ENCODE results near the gene CFAP61. TPM values are rescaled to one million over a fixed set of nuclear protein-coding genes. Genes with fewer than 3 reads are reported as not detected.

Gene CFAP61
- total RNA-seq, 1 experiment from 2014 or later: 0.61 TPM

GRCh38 chr20:20224806-20225205, 172.5 kb downstream of the CFAP61 start:
- Mint-ChIP-seq H3K4me3 (no peak overlapping the region), H3K27ac (no peak overlapping the region), H3K27me3 (ENCODE audit: low read depth) (0 out of 2 replicates have a peak, but pooled peaks cover 3% of the 10 kb centered on the region), H3K4me1 (peaks cover 11% of the 10 kb centered on the region), H3K36me3 (0 out of 2 replicates have a peak, but pooled peaks cover 2% of the 10 kb centered on the region), H3K9me3 (peaks cover 20% of the 10 kb centered on the region)
- CTCF ChIA-PET: interaction anchor here (1.0 to 2.2 kb wide), 2 partner anchors 13 to 145 kb away, joined by 3 to 12 read pairs; no protein-coding TSS in a partner anchor
- no peak for TF ChIP-seq NR1H2 (CRISPR knock-in tag; IDR thresholded peaks at IDR 0.05)
- no peak for TF ChIP-seq PREB (CRISPR knock-in tag; IDR thresholded peaks at IDR 0.05; ENCODE audit: borderline replicate concordance)
- no peak for TF ChIP-seq KAT7 (CRISPR knock-in tag; IDR thresholded peaks at IDR 0.05; ENCODE audit: borderline replicate concordance)
- no peak for TF ChIP-seq ZNF219 (CRISPR knock-in tag; IDR thresholded peaks at IDR 0.05; ENCODE audit: borderline replicate concordance)
- TF ChIP-seq FOXP4 (CRISPR knock-in tag; IDR thresholded peaks at IDR 0.05): no peak
- TF ChIP-seq ZBTB21 (CRISPR knock-in tag; IDR thresholded peaks at IDR 0.05; ENCODE audit: borderline replicate concordance): no peak
- no peak for TF ChIP-seq ZNF121 (CRISPR knock-in tag; IDR thresholded peaks at IDR 0.05)
- no peak for TF ChIP-seq GTF2I (CRISPR knock-in tag; conservative IDR thresholded peaks at IDR 0.05)
- TF ChIP-seq PRRX2 (CRISPR knock-in tag; IDR thresholded peaks at IDR 0.05): no peak
- TF ChIP-seq E2F5 (CRISPR knock-in tag; IDR thresholded peaks at IDR 0.05): no peak
- no peak for TF ChIP-seq STAT6 (CRISPR knock-in tag; conservative IDR thresholded peaks at IDR 0.05; ENCODE audit: low read depth)
- no peak for DNase-seq (ENCODE audit: low spot score)
- POLR2A ChIA-PET: no interaction called here
- ATAC-seq: no peak

- ChIA-PET CTCF (interaction anchor here (2.2 kb wide), 1 partner anchor 13 kb away, joined by 12 read pairs; no protein-coding TSS in a partner anchor), POLR2A (no interaction called here)
- no peak overlapping the region for H3K4me3 Mint-ChIP-seq
- ATAC-seq (peak; percentile 74), DNase-seq (ENCODE audit: low spot score) (no peak)
- no peak for TF ChIP-seq FOXJ3 (CRISPR knock-in tag; IDR thresholded peaks at IDR 0.05; ENCODE audit: borderline replicate concordance)
- no peak for TF ChIP-seq USF2 (CRISPR knock-in tag; IDR thresholded peaks at IDR 0.05)
- TF ChIP-seq ELF4 (CRISPR knock-in tag; IDR thresholded peaks at IDR 0.05; ENCODE audit: low read depth): no peak
- TF ChIP-seq CTCF (IDR thresholded peaks at IDR 0.05): no peak
- peaks cover 11% of the 10 kb centered on the region for H3K4me1 Mint-ChIP-seq
- H3K9me3 Mint-ChIP-seq: peaks cover 18% of the 10 kb centered on the region
- H3K27me3 Mint-ChIP-seq (ENCODE audit: low read depth): 0 out of 2 replicates have a peak, but pooled peaks cover 3% of the 10 kb centered on the region
- H3K27ac Mint-ChIP-seq: no peak overlapping the region
- H3K36me3 Mint-ChIP-seq: 0 out of 2 replicates have a peak, but pooled peaks cover 2% of the 10 kb centered on the region
These were observed 173.2 kb downstream of the CFAP61 start for GRCh38 chr20:20225325-20226043.
